ENCODE results near the gene ADAMTS2.

ADAMTS2 gene

GRCh38 chr5:179209359-179210150 is 135.7 kb downstream of the ADAMTS2 start:
- no peak for TF ChIP-seq NFIC (IDR thresholded peaks at IDR 0.05)
- TF ChIP-seq RAD21 (IDR thresholded peaks at IDR 0.05; ENCODE audit: low read depth) = no peak
- TF ChIP-seq CREB1 (IDR thresholded peaks at IDR 0.05; ENCODE audit: low read depth) = no peak
- TF ChIP-seq TCF12 (IDR thresholded peaks at IDR 0.05; ENCODE audit: low read depth) = no peak
- no peak for TF ChIP-seq TAF1 (IDR thresholded peaks at IDR 0.05; ENCODE audit: low read depth)
- TF ChIP-seq TEAD4 (IDR thresholded peaks at IDR 0.05) = no peak
- no peak for TF ChIP-seq ZBTB7A (IDR thresholded peaks at IDR 0.05; ENCODE audit: low read depth)
- no peak for TF ChIP-seq REST (IDR thresholded peaks at IDR 0.05; ENCODE audit: low read depth)

GRCh38 chr5:179208706-179209358 is 136.4 kb downstream of the ADAMTS2 start:
- TF ChIP-seq REST (IDR thresholded peaks at IDR 0.05; ENCODE audit: low read depth) = no peak
- no peak for TF ChIP-seq ZBTB7A (IDR thresholded peaks at IDR 0.05; ENCODE audit: low read depth)
- no peak for TF ChIP-seq FOXM1 (IDR thresholded peaks at IDR 0.05; ENCODE audit: borderline replicate concordance, low read depth)
- TF ChIP-seq RAD21 (IDR thresholded peaks at IDR 0.05; ENCODE audit: low read depth) = no peak
- no peak for TF ChIP-seq NFIC (IDR thresholded peaks at IDR 0.05)
- no peak for TF ChIP-seq TCF12 (IDR thresholded peaks at IDR 0.05; ENCODE audit: low read depth)
- no peak for TF ChIP-seq EP300 (IDR thresholded peaks at IDR 0.05; ENCODE audit: borderline replicate concordance)
- no peak for TF ChIP-seq EGR1 (IDR thresholded peaks at IDR 0.05)
- TF ChIP-seq, protein P1, sequence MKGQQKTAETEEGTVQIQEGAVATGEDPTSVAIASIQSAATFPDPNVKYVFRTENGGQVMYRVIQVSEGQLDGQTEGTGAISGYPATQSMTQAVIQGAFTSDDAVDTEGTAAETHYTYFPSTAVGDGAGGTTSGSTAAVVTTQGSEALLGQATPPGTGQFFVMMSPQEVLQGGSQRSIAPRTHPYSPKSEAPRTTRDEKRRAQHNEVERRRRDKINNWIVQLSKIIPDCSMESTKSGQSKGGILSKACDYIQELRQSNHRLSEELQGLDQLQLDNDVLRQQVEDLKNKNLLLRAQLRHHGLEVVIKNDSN (IDR thresholded peaks at IDR 0.05) = no peak
- TF ChIP-seq TEAD4 (IDR thresholded peaks at IDR 0.05) = no peak
- no peak for TF ChIP-seq YY1 (IDR thresholded peaks at IDR 0.05; ENCODE audit: low read depth)

DNA sequence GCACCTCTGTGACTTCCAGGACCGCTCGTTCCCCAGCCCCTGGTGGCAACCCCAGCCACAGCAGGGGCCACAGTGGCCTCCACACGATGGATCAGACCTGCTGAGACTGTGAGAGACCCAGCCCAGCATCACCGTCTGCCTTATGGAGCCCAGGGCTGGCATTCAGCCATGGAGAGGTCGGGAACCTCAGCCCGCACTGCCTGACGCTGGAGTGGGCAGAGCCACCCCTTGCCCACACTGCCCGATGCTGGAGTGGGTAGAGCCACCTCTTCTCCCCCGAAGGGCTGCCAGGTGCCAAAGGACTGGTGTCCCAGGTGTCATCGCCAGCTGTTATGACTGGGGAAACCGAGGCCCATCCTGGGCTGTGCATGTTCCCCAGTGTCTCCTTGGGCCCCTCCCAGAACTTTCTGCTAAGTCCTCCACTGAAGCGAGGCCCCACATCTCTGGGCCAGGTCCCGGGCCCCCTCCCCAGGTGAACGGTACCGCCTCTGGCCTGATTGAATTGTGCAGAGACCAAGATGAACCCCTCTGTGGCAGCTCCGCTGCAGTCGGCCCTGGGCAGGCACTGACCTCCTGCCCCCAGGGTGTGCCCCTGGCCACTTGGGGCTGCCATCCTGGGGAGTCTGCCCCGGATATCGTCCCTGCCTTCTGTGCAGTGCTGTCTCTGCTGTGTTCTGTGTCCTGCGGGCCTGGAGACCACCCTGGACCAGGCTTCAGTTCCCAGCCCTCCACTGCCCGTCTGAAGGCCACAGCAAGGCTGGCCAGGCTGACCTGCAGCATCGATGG is 137.1 kb downstream of the ADAMTS2 start:
- TF ChIP-seq CEBPB (IDR thresholded peaks at IDR 0.05) (no peak), ZBTB7A (IDR thresholded peaks at IDR 0.05; ENCODE audit: low read depth) (no peak), FOXM1 (IDR thresholded peaks at IDR 0.05; ENCODE audit: borderline replicate concordance, low read depth) (no peak), EGR1 (IDR thresholded peaks at IDR 0.05) (no peak), TEAD4 (IDR thresholded peaks at IDR 0.05) (no peak), REST (IDR thresholded peaks at IDR 0.05; ENCODE audit: low read depth) (no peak), TCF12 (IDR thresholded peaks at IDR 0.05; ENCODE audit: low read depth) (no peak), EP300 (IDR thresholded peaks at IDR 0.05; ENCODE audit: borderline replicate concordance) (no peak), NFIC (IDR thresholded peaks at IDR 0.05) (no peak), YY1 (IDR thresholded peaks at IDR 0.05; ENCODE audit: low read depth) (no peak), TAF1 (IDR thresholded peaks at IDR 0.05; ENCODE audit: low read depth) (no peak), CREB1 (IDR thresholded peaks at IDR 0.05; ENCODE audit: low read depth) (no peak)
- TF ChIP-seq, protein P1 (IDR thresholded peaks at IDR 0.05) = no peak
- TF ChIP-seq, protein P2, sequence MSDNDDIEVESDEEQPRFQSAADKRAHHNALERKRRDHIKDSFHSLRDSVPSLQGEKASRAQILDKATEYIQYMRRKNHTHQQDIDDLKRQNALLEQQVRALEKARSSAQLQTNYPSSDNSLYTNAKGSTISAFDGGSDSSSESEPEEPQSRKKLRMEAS (IDR thresholded peaks at IDR 0.05) = no peak

- TF ChIP-seq TCF12 (IDR thresholded peaks at IDR 0.05; ENCODE audit: low read depth) = no peak
- TF ChIP-seq REST (IDR thresholded peaks at IDR 0.05; ENCODE audit: low read depth) = no peak
- no peak for TF ChIP-seq TEAD4 (IDR thresholded peaks at IDR 0.05)
- TF ChIP-seq EP300 (IDR thresholded peaks at IDR 0.05; ENCODE audit: borderline replicate concordance) = no peak
- no peak for TF ChIP-seq CEBPB (IDR thresholded peaks at IDR 0.05)
- TF ChIP-seq RAD21 (IDR thresholded peaks at IDR 0.05; ENCODE audit: low read depth) = no peak
- no peak for TF ChIP-seq ZBTB7A (IDR thresholded peaks at IDR 0.05; ENCODE audit: low read depth)
- TF ChIP-seq, protein P1 (IDR thresholded peaks at IDR 0.05) = no peak
- TF ChIP-seq CREB1 (IDR thresholded peaks at IDR 0.05; ENCODE audit: low read depth) = no peak
- no peak for TF ChIP-seq EGR1 (IDR thresholded peaks at IDR 0.05)
- TF ChIP-seq, protein P2 (IDR thresholded peaks at IDR 0.05) = no peak
- no peak for TF ChIP-seq NFIC (IDR thresholded peaks at IDR 0.05)
- TF ChIP-seq TAF1 (IDR thresholded peaks at IDR 0.05; ENCODE audit: low read depth) = no peak
Measured at GRCh38 chr5:179207470-179207869, 137.8 kb downstream of the ADAMTS2 start.
